ENCODE data around the gene TNIP2. TPM values are rescaled to one million over a fixed set of nuclear protein-coding genes. Genes with fewer than 3 reads are reported as not detected.
"Not testable (repeated sequence)": the region's sequence is repeated elsewhere in the genome, so short reads cannot be mapped to it uniquely, and the experiment has no call there.

Gene TNIP2
- total RNA-seq, 2 donors from 2014 or later = 43.6 to 61.3 TPM

GRCh38 chr4:2728806-2729532 is 27.2 kb downstream of the TNIP2 start:
- intact Hi-C loops (cut with DNase I) = no loop called here
- no peak for DNase-seq

GRCh38 chr4:2728221-2728620 is 27.9 kb downstream of the TNIP2 start:
- no peak overlapping the region for H3K27ac ChIP-seq
- no peak for DNase-seq
- H3K27me3 ChIP-seq = no peaks in the 10 kb centered on the region
- H3K4me1 ChIP-seq = no peaks in the 10 kb centered on the region
- no peaks in the 10 kb centered on the region for H3K9me3 ChIP-seq
- intact Hi-C loops (cut with DNase I) = no loop called here
- no peak for TF ChIP-seq CTCF (IDR thresholded peaks at IDR 0.05)
- H3K36me3 ChIP-seq = no peaks in the 10 kb centered on the region
- H3K4me3 ChIP-seq = no peak overlapping the region
- no peak overlapping the region for H3K9ac ChIP-seq (ENCODE audit: low read depth in 2 of 2, low read length in 2 of 2)

More at GRCh38 chr4:2728806-2729532, 27.2 kb downstream of the TNIP2 start:
- Histone ChIP-seq H3K4me1 (no peaks in the 10 kb centered on the region), H3K4me3 (no peak overlapping the region), H3K36me3 (no peaks in the 10 kb centered on the region), H3K9ac (ENCODE audit: low read depth in 2 of 2, low read length in 2 of 2) (no peak overlapping the region), H3K27me3 (no peaks in the 10 kb centered on the region), H3K27ac (no peak overlapping the region), H3K9me3 (no peaks in the 10 kb centered on the region)
- TF ChIP-seq CTCF (IDR thresholded peaks at IDR 0.05) = no peak

- H3K9me3 ChIP-seq; H3K36me3 ChIP-seq; H3K27ac ChIP-seq; H3K4me1 ChIP-seq; DNase-seq; H3K27me3 ChIP-seq; intact Hi-C loops (cut with DNase I); H3K4me3 ChIP-seq; H3K9ac ChIP-seq (ENCODE audit: low read depth in 2 of 2, low read length in 2 of 2): not testable (repeated sequence)
These were observed 29.3 kb downstream of the TNIP2 start for GRCh38 chr4:2726881-2727280.

- Histone ChIP-seq H3K27me3 (no peaks in the 10 kb centered on the region), H3K4me3 (no peak overlapping the region), H3K4me1 (no peaks in the 10 kb centered on the region), H3K9me3 (no peaks in the 10 kb centered on the region), H3K9ac (ENCODE audit: low read depth in 2 of 2, low read length in 2 of 2) (no peak overlapping the region), H3K27ac (no peak overlapping the region), H3K36me3 (no peaks in the 10 kb centered on the region)
- no peak for DNase-seq
- intact Hi-C loops (cut with DNase I) = no loop called here
- TF ChIP-seq CTCF (IDR thresholded peaks at IDR 0.05) = no peak
These were observed 30.8 kb downstream of the TNIP2 start for GRCh38 chr4:2725380-2725779.

- Histone ChIP-seq H3K9ac (ENCODE audit: low read depth in 2 of 2, low read length in 2 of 2) (no peak overlapping the region), H3K36me3 (no peaks in the 10 kb centered on the region), H3K9me3 (no peaks in the 10 kb centered on the region), H3K4me1 (no peaks in the 10 kb centered on the region), H3K4me3 (no peak overlapping the region), H3K27me3 (no peaks in the 10 kb centered on the region), H3K27ac (no peak overlapping the region)
- intact Hi-C loops (cut with DNase I) = no loop called here
- no peak for TF ChIP-seq CTCF (IDR thresholded peaks at IDR 0.05)
- no peak for DNase-seq
These were observed 32.4 kb downstream of the TNIP2 start for GRCh38 chr4:2723751-2724150.

- TF ChIP-seq CTCF (IDR thresholded peaks at IDR 0.05) = no peak
- no peak overlapping the region for H3K9ac ChIP-seq (ENCODE audit: low read depth in 2 of 2, low read length in 2 of 2)
- no peaks in the 10 kb centered on the region for H3K9me3 ChIP-seq
- H3K27me3 ChIP-seq = no peaks in the 10 kb centered on the region
- no peak overlapping the region for H3K27ac ChIP-seq
- intact Hi-C loops (cut with DNase I) = no loop called here
- no peaks in the 10 kb centered on the region for H3K36me3 ChIP-seq
- no peak overlapping the region for H3K4me3 ChIP-seq
- DNase-seq = no peak
- no peaks in the 10 kb centered on the region for H3K4me1 ChIP-seq
These were observed 34.1 kb downstream of the TNIP2 start for GRCh38 chr4:2722033-2722432.
